Liver (tissue), 3 donors: ENCODE data around the gene BACH2.

Experiments used
- CTCF ChIP-seq: fragments of 150-350 bp; IDR thresholded peaks from 2 replicates; pipeline ENCODE4 v1.5.1; 2017; ENCODE audit warnings: improper control_type of control experiment, low read depth, low read length; ENCODE audit not compliant: missing input control
- JUND ChIP-seq, 2 donors: IDR thresholded peaks; 2 replicates each; pipeline ENCODE4 v1.6.1; 2016; ENCODE audit warnings: antibody characterized with exemption in 2 of 2
- MAX ChIP-seq: IDR thresholded peaks from 2 replicates; pipeline ENCODE4 v1.6.1; 2016; ENCODE audit warnings: antibody characterized with exemption
- RAD21 ChIP-seq, 2 donors: IDR thresholded peaks; 2 replicates each; pipeline ENCODE4 v1.6.1; 2016; ENCODE audit warnings: antibody characterized with exemption in 2 of 2, mild to moderate bottlenecking in 2 of 2
- donor health status: healthy.
- donor health status: healthy.

GRCh38 chr6:90111387-90111786 lies 185.3 kb downstream of the BACH2 start:
- TF ChIP-seq JUND (IDR thresholded peaks at IDR 0.05) (no peak), MAX (no peak), CTCF (no peak), RAD21 (IDR thresholded peaks at IDR 0.05) (no peak)
